IPS-18c (cell line): ENCODE results near the gene BORCS5.
"Not testable (repeated sequence)": the region's sequence is repeated elsewhere in the genome, so short reads cannot be mapped to it uniquely, and the experiment has no call there.

Source experiments
- H3K4me3 ChIP-seq: 2 replicates; pipeline ENCODE4 v1.7.0; 2013; ENCODE audit warnings: low read depth, mild to moderate bottlenecking, low read length, moderate library complexity; ENCODE audit not compliant: insufficient read depth
- H3K9me3 ChIP-seq: one replicate; pipeline ENCODE4 v1.6.1; 2013; ENCODE audit warnings: mild to moderate bottlenecking, low read length, moderate library complexity; ENCODE audit not compliant: control insufficient read depth, insufficient read depth

BORCS5 gene

DNA sequence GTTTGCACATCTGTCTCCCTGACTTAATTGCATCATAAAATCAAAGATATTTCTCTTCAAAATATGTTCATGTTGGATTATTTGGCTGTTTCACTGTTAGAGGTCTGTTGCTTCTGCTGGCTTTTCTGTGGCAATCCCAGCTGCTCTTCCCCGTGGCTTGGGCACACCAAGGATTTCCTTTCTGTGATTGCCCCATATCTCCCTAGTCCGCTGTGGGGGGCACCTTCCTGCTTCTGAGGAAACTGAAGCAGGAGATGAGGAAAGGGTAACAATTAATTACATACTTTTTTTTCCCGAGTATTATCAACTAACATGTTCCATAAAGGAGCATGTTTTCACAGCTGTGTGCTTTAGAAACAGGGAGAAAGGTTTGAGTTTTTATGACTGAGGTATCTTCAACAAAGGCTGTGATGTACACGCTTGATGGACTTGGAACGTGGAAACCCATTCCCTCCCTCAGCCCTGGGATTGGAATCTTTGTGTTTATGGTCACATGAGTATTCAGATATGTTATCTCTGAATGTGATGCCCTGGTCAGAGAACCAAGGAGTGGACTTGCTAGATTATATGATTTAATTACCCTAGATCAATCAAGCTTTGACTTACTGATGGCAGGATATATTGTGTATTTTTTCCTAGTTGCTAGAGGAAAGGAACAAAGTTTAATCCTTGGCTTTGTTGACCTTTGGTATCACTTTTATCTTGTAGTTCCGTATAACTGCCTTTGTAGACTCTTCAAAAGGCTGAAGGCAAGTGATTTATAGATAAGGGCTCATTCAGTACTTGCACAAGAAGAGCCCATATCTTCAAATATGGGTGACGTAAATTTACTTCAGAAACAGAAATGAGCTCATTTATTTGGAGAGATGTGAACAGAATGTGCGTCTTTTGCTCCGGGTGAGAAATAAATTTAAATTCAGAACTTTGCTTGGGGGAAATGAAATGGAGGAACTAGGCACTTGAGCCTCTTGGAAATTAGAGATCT, 46.7 kb downstream of the BORCS5 start:
- Histone ChIP-seq H3K4me3 (no peak overlapping the region), H3K9me3 (no peaks in the 10 kb centered on the region)

DNA sequence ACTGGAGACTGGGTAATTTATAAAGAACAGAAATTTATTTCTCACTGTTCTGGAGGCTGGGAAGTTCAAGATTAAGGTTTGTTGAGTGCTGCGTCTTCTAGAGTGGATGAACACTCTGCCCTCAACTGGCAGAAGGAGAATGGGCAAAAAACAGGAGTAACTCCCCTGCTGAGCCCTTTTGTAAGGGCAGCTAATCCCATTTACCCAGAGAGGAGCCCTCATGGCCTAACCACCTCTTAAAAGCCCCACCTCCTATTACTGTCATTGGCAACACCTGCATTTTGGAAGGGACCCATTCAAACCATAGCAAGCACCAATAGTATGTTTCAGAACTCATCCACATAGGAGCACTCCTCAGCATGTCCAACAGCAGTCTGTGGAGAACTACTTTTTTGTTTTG, 47.4 kb downstream of the BORCS5 start:
- H3K9me3 ChIP-seq, result no peaks in the 10 kb centered on the region
- no peak overlapping the region for H3K4me3 ChIP-seq

DNA sequence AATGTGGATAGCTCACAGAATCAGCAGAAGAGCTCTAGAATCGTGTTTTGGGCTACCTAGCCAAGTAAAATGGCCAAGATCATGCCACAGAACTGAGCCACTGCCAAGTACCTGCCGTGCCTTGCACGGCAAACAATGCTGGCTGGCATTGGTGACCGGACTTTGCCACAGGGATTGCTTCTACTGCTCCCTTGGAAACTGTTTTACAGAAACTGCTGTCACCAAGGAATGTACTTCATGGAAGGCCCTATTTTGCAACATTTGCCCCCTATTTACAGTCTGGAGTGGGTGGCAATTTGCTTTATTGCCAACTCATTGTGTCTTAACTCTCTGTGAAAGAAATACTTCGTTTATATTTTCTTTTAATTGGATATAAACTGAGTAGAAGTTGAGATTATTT, 49.0 kb downstream of the BORCS5 start:
- Histone ChIP-seq H3K4me3 (no peak overlapping the region), H3K9me3 (no peaks in the 10 kb centered on the region)

DNA sequence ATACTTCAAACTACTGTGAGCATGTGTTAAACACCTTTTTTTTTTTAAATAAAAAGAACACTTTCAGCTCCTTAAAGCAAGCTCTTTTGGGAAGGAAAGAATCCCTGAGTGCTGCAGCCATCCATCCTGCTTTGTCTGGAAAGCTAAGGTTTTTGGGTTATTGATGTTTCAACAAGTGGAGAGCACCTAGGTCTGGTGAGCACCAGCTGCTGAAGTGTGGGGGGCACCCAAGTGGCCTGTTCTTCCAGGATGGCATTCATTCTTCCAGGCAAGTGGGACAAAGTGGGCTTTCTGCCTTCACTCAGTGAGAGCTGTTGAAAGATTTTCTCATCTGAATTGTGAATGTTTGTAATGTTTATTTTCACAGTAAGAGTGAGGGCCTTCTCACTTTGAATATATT, 49.9 kb downstream of the BORCS5 start:
- H3K4me3 ChIP-seq, result no peak overlapping the region
- H3K9me3 ChIP-seq, result no peaks in the 10 kb centered on the region

DNA sequence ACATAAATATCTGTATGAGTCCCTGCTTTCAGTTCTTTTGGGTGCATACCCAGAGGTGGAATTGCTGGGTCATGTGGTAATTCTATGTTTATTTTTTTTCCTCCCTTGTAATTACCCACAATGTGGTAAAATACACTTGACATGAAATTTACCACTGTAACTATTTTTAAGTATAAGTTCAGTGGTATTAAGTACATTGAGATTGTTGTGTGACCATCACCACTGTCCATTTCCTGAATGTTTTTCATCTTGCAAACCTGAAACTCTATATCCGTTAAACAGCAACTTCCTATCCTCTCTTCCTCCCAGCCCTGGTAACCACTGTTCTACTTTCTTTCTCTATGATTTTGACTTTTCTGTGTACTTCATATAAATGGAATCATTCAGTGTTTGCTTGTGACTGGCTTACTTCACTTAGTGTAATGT, 51.4 kb downstream of the BORCS5 start:
- no peak overlapping the region for H3K4me3 ChIP-seq
- H3K9me3 ChIP-seq, result no peaks in the 10 kb centered on the region

DNA sequence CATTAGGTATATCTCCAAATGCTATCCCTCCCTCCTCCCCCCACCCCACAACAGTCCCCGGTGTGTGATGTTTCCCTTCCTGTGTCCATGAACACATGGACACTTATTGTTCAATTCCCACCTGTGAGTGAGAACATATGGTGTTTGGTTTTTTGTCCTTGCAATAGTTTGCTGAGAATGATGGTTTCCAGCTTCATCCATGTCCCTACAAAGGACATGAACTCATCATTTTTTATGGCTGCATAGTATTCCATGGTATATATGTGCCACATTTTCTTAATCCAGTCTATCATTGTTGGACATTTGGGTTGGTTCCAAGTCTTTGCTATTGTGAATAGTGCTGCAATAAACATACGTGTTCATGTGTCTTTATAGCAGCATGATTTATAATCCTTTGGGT, 52.5 kb downstream of the BORCS5 start:
- H3K9me3 ChIP-seq, H3K4me3 ChIP-seq: not testable (repeated sequence)

DNA sequence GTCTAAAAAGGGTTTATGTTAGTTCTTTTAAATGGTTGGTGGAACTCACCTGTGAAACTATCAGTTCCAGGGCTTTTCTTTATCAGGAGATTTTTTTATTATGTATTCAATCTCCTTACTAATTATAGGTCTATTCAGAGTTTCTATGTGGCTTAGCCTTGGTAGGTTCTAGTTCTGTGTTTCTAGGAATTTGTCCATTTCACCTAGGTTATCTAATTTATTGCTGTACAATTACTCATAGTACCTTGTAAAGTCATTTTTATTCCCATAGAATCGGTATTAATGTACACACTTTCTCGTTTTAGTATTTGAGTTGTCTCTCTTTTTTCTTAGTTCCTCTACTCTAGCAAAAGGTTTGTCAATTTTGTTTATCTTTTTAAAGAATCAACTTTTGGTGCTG, 59.0 kb downstream of the BORCS5 start:
- Histone ChIP-seq H3K4me3 (no peak overlapping the region), H3K9me3 (no peaks in the 10 kb centered on the region)

DNA sequence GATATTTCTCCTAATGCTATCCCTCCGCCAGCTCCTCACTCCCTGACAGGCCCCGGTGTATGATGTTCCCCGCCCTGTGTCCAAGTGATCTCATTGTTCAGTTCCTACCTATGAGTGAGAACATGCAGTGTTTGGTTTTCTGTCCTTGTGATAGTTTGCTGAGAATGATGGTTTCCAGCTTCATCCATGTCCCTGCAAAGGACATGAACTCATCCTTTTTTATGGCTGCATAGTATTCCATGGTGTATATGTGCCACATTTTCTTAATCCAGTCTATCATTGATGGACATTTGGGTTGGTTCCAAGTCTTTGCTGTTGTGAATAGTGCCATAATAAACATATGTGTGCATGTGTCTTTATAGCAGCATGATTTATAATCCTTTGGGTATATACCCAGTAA, 62.3 kb downstream of the BORCS5 start:
- H3K9me3 ChIP-seq, H3K4me3 ChIP-seq: not testable (repeated sequence)

DNA sequence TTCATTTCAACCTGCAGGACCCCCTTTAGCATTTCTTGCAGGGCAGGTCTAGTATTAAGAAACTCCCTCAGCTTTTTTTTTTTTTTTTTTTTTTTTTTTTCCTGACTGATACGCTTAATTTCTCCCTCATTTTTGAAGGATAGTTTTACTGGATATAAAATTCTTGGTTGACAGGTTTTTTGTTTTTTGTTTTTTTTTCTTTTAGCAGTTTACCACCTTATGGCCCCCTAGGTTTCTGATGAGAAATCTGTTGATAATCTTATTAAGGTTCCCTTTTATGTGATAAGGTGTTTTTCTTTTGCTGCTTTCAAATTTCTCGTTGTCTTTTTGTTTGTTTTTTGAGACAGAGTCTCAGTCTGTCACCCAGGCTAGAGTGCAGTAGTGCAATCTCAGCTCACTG, 66.5 kb downstream of the BORCS5 start:
- Histone ChIP-seq H3K9me3 (peaks cover 3% of the 10 kb centered on the region), H3K4me3 (no peak overlapping the region)

DNA sequence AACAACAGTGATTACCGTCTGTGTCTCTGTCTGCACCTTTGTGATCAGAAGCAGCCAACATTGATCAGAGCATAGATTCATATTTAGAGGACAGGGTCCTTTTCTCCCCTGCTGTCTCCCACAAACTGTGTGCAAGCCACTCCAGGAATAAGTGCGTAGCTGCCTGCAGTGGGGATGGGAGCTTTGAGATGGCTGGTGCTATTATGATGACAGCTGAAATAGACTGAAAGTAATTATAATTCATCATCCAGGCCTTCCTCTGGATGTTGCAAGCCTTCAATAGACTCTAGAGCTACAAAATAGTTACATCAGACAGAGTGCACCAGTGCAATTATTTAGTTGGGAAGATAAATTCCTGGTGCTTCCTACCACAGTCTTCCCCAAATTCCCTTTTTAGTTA, 68.1 kb downstream of the BORCS5 start:
- Histone ChIP-seq H3K4me3 (no peak overlapping the region), H3K9me3 (peaks cover 3% of the 10 kb centered on the region)

DNA sequence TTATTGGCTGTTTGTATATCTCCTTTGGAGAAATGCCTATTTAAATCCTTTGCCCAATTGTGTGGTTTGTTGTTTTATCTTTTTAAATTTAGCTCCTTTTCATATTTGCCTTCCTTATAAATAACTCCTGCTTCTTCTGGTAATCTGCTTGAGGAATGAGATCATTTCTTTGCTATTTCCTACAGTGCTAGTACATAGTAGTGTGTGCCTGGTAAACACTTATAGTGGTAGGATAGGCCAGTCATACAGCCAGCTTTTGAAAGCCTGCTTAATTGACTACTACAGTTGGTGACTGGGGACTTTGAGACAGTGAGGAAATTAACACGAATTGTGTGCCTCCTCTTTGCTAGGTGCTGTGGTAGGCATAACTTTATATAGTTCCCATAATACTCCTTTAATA, 68.7 kb downstream of the BORCS5 start:
- Histone ChIP-seq H3K4me3 (no peak overlapping the region), H3K9me3 (peaks cover 3% of the 10 kb centered on the region)

DNA sequence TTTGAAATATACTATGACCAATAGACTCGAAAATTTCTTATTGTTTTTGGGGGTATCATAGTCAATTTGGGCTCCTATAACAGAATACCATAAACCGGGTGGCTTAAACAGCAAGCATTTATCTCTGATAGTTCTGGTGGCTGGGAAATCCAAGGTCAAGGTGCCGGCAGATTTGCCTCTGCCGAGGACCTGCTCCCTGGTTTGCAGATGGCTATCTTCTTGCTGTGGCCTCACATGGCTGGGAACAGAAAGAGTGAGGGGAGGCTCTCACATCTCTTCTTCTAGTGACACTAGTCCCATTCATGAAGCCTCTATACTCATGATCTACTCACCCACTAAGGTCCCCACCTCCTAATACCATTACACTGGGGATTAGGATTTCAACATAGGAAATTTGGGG, 70.7 kb downstream of the BORCS5 start:
- Histone ChIP-seq H3K9me3 (peaks cover 3% of the 10 kb centered on the region), H3K4me3 (no peak overlapping the region)

DNA sequence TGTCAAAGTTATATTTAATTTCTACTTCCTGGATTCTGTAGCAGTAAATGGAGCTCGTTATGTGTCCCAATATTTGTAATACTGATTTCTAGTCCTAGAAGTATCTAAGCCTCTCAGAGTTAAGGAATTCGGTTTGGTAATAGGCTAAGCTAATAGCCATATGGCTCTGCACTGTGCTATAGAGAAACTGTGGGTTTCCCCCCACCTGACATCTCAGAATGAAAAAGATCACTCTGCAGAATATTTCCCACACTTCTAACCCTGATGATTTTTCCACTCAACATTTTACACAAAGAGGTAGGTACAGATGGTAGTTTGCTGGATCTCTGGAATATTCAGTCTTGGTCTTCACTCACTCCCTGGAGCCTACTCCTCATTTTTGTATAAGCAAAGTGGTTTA, 71.2 kb downstream of the BORCS5 start:
- Histone ChIP-seq H3K9me3 (peaks cover 3% of the 10 kb centered on the region), H3K4me3 (no peak overlapping the region)

DNA sequence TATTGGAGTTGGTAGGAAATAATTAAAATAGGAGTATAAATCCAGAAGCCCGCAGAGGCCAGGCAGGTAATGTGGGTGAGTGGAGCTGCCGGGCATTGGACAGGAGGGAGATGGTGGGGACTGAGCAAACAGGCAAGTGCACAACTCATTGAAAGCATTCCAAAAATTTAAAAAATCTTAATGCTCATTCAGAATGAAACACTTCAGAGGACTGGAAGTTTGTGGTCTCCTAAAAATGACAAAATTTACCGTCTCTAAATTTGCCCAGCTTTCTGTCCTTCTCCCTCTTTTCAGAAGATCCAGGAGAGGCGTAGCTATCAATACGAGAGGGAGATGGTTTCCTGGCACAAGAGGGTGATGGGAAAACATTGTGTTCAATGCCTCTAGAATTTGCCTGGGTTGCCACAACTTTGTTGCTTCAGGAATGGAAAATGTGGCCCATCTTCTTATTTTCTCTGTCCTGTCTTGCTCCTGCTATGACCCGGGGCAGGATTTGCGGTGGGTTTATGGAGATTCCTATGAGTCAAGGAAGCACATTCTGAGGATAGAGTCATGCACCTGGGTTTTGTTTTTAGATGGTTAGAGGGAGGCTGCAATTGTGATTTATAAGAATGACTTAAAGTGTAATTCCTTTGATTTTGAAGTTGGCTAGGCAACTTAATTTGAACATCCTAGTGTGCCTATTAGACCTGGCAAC, 72.2 kb downstream of the BORCS5 start:
- Histone ChIP-seq H3K4me3 (no peak overlapping the region), H3K9me3 (no peaks in the 10 kb centered on the region)

DNA sequence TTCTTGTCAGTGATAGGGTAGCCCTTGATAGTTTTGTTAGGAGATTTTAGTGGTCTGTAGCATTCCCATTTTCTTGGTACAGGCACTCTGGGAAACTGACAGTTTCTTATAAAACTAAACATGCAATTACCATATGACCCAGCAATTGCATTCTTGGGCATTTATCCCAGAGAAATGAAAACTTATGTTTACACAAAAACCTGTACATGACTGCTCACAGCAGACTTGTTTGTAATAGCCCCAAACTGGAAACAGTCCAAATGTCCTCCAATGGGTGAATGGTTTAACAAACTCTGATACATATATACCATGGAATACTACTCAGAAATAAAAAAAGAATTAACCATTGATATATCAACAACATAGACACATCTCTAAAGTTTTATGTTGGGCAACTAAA, 75.5 kb downstream of the BORCS5 start:
- Histone ChIP-seq H3K4me3 (no peak overlapping the region), H3K9me3 (no peaks in the 10 kb centered on the region)

DNA sequence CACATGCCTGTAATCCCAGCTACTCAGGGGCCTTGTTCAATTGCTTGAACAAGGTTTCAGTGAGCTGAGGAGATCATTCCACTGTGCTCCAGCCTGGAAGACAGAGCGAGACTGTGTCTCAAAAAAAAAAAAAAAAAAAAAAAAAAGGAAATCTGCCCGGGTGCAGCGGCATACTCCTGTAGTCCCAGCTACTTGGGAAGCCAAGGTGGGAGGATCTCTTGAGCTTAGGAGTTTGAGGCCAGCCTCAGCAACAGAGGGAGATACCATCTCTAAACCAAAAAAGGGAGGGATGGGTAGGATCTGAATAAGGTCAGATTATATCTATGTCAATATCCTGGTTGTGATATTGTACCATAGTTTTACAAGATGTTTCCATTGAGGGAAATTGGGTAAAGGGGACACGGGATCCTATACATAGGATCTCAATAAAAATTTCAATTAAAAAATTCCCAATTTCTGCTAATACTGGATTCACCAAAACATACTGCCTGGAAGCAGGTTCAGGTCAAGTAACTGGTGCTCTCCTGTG, 76.4 kb downstream of the BORCS5 start:
- H3K9me3 ChIP-seq, result no peaks in the 10 kb centered on the region
- no peak overlapping the region for H3K4me3 ChIP-seq

DNA sequence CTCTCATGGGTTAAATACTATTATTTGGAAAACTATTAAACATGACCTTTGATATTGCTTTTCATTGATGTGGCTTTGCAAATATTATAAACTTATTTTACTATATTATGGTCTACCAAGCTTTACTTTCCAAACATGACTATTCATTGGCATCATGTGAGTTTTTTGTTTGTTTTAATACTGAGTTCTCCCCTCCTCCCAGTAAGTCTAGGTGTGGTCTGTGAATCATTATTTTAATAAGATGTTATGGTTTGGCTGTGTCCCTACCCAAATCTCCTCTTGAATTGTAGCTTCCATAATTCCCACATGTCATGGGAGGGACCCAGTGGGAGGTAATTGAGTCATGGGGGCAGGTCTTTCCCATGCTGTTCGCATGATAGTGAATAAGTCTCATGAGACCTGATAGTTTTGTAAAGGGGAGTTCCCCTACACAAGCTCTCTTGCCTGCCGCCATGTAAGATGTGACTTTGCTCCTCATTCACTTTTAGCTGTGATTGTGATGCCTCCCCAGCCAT, 80.0 kb downstream of the BORCS5 start:
- Histone ChIP-seq H3K4me3 (no peak overlapping the region), H3K9me3 (no peaks in the 10 kb centered on the region)

DNA sequence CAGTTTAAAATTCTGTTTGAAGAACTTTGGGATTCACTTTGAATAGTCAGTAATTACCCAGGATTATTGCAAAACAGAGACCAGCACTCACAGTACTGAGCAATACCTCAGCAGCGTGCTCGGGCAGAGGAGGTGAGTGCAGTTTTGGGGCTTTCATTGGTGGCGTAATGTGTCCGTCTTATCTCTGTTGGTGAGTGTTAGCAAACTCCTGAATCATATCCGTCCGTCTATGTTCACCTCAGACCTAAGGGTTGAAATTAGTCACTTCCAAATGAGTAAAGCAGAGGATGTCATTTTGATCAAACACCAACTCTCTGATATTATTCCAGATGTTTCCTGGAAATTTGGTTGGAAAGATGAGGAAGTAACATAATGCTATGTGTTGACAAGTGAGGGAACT, 82.8 kb downstream of the BORCS5 start:
- Histone ChIP-seq H3K4me3 (no peak overlapping the region), H3K9me3 (no peaks in the 10 kb centered on the region)
